Caki2 (cell line): ENCODE data around the gene MBNL1. TPM values are rescaled to one million over a fixed set of nuclear protein-coding genes. Genes with fewer than 3 reads are reported as not detected.
A peak's percentile ranks its signal among the peaks of the same experiment; 100 is the strongest.
"Not testable (repeated sequence)": the region's sequence is repeated elsewhere in the genome, so short reads cannot be mapped to it uniquely, and the experiment has no call there.

Experiments used
- DNase-seq: peaks from one replicate; pipeline ENCODE4 v3.0.0-alpha.2; 2015; ENCODE audit warnings: low read depth
- in situ Hi-C: cut with HindIII; loops from 2 replicates; pipeline ENCODE4 v1.10.0; 2016; ENCODE audit warnings: low sequenced_read_pairs, low pct_unique_long_range_greater_than_20kb, mixed read lengths
- total RNA-seq: library from RNA; depleted of rRNA; stranded (reverse); fragments of >200 nt; shearing (Covaris generic); gene quantifications from 2 replicates; pipeline ENCODE4 v1.2.3, GENCODE V29; 2014; ENCODE audit warnings: low replicate concordance

Gene MBNL1
- total RNA-seq, 1 experiment from 2014 or later, result 89.0 TPM

- DNase-seq, result no peak
Measured at GRCh38 chr3:152399374-152399773, 130.6 kb downstream of the MBNL1 start.

GRCh38 chr3:152400887-152401286, 132.2 kb downstream of the MBNL1 start:
- peak; percentile 41 for DNase-seq
- in situ Hi-C loops, result no loop called here

More at GRCh38 chr3:152399374-152399773, 130.6 kb downstream of the MBNL1 start:
- in situ Hi-C loops, result no loop called here

DNA sequence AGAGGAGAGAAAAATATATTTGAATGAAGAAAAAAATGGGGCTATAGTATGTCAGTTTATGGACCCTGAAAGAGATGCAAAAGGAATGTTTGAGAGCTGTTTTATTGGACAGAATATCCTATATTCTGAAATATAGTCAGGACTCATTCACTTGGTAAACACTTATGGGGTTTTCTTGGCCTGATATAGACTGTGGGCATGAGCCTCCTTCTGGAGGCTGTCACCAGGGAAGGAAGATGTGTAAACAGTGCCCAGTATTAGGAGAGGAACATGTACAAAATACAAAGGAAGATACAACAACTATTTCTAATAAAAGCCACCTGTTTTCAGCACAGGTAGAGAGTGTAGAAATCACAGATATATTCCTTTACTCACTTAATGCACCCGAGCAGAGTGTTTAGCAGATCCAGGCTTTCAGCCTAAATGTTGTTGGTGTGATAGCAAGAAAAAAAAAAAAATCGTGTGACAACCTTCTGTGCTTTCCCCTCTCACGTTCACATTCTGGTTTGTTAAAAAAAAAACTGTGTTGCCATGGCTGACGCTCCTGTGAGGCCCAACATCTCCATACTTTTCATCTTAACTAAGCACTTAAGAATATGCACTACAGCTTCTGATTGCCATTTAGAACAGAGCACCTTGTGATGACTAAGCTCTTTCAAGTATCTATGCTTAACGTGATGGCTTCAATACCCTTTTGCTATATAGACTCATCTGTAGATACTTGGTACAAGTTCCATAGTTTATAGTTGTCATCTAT, 134.1 kb downstream of the MBNL1 start:
- DNase-seq, result peak; percentile 60
- in situ Hi-C loops, result no loop called here

DNA sequence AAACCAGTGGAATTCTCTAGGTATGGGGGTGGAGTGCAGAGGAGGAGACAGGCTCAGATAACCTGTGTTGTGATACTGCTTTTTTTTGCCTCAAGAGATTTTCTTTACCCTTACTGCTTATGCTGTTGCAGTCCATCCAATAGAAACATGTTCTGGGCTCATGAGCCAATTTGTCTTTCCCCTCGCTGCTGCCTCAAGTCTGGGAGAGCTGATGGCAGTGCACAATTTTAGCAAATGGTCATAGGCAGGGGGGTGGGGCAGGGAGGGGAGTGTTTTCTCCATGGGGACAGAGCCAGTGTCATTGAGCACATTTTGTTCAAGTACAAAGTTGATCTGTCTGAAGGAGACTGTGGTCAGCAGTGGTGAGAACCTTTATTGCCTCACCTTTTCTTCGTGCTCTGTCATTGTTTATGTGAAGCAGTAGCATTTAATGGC, 134.9 kb downstream of the MBNL1 start:
- DNase-seq, result peak; percentile 45
- in situ Hi-C loops, result no loop called here

DNA sequence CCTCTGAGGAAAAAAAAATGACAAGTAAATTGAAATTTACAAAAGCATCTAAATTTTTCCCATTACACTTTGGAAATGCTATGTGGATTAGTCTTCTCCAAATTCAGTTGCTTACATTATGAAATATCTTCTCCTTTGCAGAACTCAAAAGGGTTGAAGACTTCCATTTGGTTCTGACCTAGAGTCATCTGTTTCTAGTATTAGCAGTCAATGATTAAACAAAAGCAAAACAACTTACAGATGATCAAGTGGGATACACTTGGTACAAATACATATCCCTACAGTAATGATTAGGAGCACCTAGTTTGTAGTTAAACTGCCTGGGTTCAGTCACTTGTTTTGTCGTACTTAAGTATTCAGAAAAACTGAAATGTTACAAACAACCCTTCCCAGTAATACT, 136.2 kb downstream of the MBNL1 start:
- DNase-seq, result no peak
- in situ Hi-C loops, result no loop called here

DNA sequence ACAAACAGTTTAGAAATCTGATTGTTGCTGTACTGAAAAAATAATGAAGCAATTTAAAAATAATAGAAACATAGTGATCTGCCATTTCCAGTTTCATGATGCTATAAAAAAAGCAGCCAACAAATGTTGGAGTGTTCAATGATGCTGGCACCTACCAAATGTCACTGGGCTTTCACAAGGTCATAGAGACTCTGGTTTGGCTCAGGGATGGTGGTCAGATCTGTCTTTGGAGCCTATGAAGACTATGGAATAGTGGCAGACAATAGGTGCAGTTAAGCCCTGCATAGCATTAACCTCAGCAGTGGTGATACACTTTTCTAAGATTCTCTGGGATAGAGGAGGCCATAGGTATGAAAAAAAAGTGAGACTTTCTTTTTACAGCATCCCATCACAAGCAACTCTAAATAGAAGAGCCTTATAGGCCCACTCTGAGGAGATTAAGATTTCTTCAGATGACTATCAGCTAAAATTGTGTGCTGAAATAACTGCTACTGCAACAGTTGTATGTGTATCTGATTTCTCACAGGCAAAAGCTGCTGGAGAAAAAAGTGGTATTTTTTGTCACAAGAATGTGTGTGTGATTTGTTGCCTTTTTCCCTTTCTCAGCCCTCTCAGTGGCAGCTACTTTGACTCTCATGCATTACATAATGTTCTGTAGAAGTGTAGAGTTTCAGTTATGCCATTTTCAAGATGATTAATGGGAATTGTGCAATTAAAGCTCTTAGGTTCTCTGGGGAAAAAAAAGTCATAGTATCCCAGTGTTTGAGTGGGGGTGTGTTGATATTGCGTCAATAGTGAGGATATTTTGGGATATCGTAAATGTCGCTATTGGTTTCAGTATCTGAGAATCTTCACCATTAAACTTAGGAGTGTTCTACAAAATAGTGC, 137.4 kb downstream of the MBNL1 start:
- no peak for DNase-seq
- in situ Hi-C loops, result no loop called here

- DNase-seq, result no peak
- in situ Hi-C loops, result no loop called here
Measured at GRCh38 chr3:152413240-152413639, 144.5 kb downstream of the MBNL1 start.

- DNase-seq, result no peak
Measured at GRCh38 chr3:152416808-152417580, 148.3 kb downstream of the MBNL1 start.

GRCh38 chr3:152419748-152420147, 151.0 kb downstream of the MBNL1 start:
- DNase-seq, result no peak
- in situ Hi-C loops, result no loop called here

More at GRCh38 chr3:152416808-152417580, 148.3 kb downstream of the MBNL1 start:
- in situ Hi-C loops, result no loop called here

- no peak for DNase-seq
- in situ Hi-C loops, result no loop called here
Measured at GRCh38 chr3:152421162-152421561, 152.4 kb downstream of the MBNL1 start.

GRCh38 chr3:152426393-152426792, 157.7 kb downstream of the MBNL1 start:
- DNase-seq, result no peak
- in situ Hi-C loops, result no loop called here

GRCh38 chr3:152428577-152428976, 159.8 kb downstream of the MBNL1 start:
- DNase-seq, result no peak

GRCh38 chr3:152430223-152431002, 161.7 kb downstream of the MBNL1 start:
- in situ Hi-C loops, result no loop called here
- DNase-seq, result no peak

More at GRCh38 chr3:152428577-152428976, 159.8 kb downstream of the MBNL1 start:
- in situ Hi-C loops, result no loop called here

- no peak for DNase-seq
- in situ Hi-C loops, result no loop called here
Measured at GRCh38 chr3:152434142-152434541, 165.4 kb downstream of the MBNL1 start.

- in situ Hi-C loops, DNase-seq: not testable (repeated sequence)
Measured at GRCh38 chr3:152435210-152435609, 166.5 kb downstream of the MBNL1 start.

GRCh38 chr3:152436707-152437590, 168.2 kb downstream of the MBNL1 start:
- no peak for DNase-seq
- in situ Hi-C loops, result no loop called here

DNA sequence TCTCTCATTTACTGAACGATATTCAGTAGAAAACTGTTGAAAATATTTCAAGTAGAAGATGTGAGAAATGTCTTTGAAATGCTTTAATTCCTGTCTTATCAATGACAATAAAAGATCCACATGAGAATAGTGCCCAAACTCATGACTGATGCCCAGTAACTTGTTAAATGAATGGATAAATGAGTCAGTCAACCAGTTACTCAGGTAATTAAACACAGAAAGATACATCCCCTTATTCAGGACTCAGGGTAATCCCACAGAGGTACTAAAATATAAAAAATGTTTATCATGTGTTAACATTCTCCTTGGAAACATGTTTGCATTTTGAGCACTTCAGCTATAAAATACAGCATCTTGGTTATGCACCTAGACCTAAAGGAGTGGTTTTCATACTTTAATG, 169.5 kb downstream of the MBNL1 start:
- no peak for DNase-seq
- in situ Hi-C loops, result no loop called here
